GM19193 (cell line): ENCODE measurements around the gene OR10Z1.

ENCODE experiments used
- POLR2A ChIP-seq: IDR thresholded peaks from 4 replicates; pipeline ENCODE4 v1.6.1; 2011; ENCODE audit not compliant: insufficient read depth, insufficient read length; ENCODE audit errors: extremely low read depth

Gene OR10Z1, protein sequence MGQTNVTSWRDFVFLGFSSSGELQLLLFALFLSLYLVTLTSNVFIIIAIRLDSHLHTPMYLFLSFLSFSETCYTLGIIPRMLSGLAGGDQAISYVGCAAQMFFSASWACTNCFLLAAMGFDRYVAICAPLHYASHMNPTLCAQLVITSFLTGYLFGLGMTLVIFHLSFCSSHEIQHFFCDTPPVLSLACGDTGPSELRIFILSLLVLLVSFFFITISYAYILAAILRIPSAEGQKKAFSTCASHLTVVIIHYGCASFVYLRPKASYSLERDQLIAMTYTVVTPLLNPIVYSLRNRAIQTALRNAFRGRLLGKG

DNA sequence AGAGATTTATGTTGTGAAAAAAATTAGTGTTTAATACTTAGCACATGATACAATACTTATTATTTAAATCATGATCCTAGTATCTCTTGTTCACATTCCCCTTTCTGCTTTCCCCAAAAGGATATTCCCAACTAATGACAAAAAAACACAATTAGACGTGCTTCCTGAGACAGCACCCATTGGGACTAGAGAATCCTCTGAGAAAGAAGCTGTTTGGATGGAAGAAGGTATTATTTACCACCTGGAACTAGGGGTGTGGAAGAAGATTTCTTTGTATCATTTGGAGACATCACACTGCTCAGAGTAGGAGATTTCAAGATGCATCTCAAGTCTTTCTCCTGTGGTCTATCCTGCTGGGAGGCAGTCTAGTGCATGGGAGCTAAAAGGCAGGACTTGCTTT is at the start of gene OR10Z1:
TSS of gene OR10Z1 (plus strand) at position 301 of the 400 bp plus-strand sequence. CDS start 1,171 bp downstream, outside the sequence.
- no peak for TF ChIP-seq POLR2A

DNA sequence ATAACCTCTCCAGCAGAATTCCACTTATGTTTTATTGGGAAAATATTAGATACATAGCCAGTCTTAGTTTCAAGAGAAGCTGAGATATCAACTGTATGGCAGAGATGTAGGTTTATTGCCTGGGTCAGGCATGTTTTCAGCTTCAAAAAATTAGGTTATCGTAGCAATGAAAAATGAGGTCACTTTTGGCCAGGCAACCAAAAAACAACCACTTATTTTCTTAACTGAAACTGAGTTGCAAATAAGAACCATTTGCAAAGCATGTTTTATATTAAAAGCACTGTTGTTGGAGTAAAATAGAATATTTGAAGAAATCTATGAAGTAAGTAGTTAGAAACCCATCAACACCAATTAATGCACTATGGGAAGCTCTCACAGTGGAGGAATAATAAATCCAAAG is 45.4 kb upstream of the OR10Z1 start:
- no peak for TF ChIP-seq POLR2A

DNA sequence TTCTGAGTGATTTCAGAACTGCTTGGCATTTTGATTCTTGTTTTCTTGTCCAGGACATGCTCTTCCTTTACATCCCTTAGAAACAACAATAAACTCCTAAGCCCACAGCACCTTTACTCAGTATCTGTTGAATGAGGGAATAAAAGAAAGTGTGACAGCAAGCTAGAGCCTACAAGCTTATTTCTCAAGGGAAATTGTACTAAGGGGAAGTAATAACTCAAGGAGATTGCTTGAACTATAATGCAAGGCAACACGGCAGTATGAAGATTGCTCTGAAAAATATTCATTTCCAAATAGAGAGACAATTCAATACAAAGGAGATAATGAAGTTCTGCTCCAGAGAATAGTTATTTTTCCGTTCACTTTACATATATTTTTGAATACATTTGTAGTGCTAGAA is 41.2 kb upstream of the OR10Z1 start:
- TF ChIP-seq POLR2A, result no peak

DNA sequence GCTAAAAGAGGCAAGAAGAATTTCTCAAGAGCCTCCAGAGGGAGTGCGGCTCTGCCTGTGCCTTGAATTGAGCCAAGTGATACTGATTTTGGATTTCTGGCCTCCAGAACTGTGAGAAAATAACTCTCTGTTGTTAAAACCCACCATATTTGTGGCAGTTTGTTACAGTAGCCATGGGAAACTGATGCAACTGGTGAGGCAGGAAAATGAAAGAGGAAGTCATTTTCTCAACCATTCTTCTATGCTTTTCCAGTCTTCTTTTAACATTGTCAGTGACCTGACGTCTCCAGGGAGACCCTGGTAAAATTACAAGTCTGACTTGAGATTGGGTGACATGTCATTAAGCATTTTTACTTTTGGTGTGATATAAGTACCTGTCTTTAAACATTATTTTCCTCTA is 40.5 kb upstream of the OR10Z1 start:
- TF ChIP-seq POLR2A, result no peak

DNA sequence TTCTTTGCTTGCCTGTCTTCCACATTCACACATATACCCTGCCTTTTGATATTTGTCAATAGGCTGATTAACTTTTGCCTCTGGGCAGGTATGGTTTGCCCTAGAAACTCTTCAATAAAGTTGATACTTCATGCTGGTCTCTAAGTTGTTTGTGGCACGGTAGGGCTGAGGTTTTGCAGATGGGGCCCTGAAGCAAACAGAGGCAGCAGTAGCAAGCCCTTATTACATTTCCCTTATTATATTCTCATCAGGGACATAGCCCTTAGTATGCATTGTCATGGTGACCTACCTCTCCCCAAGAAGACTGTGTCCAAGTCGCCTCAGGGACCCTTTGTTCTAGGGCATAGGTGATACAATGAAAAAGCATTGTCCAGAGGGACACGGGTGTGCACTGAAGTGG is 34.6 kb upstream of the OR10Z1 start, which contains the start of gene OR6P1:
TSS of gene OR6P1 (minus strand) at position 101 of the 400 bp plus-strand sequence. CDS start 6,976 bp downstream, outside the sequence.
- TF ChIP-seq POLR2A, result no peak

DNA sequence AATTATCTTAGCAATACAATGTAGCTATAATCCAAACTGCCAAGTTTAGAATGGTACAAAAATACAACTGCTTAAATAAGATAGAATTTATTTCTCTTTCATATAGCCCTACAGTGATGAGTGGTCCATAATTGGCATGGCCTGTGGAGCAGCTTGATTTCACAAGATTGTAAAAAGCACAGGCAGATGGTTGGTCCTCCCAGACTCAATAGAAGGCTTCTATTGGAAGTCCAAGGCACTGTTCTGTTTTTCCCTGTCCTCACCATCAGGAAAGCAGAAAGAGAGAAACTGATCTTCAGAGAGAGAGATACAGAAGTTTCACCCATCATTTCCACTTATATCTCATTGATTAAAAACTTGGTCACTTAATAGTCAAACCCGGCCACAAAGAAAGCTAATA is 32.8 kb upstream of the OR10Z1 start:
- no peak for TF ChIP-seq POLR2A

DNA sequence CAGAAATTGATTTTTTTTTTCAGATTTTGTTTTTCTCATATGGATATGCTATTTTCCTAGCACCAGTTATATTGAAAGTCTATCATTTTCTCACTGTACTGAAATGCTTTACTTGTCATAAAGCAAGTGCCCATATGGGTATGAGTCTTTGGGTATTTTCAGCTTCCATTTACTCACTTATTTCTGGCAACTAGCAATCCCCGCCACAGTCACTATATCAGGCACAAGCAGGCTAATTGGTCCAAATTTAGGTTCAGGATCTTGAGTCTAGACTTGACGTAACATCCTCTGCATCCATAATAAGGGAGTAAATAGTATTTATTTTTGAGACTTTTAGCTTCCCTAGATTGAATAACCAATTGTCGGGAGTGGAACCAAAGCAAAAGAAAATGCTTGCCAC is 27.5 kb upstream of the OR10Z1 start:
- TF ChIP-seq POLR2A, result no peak

DNA sequence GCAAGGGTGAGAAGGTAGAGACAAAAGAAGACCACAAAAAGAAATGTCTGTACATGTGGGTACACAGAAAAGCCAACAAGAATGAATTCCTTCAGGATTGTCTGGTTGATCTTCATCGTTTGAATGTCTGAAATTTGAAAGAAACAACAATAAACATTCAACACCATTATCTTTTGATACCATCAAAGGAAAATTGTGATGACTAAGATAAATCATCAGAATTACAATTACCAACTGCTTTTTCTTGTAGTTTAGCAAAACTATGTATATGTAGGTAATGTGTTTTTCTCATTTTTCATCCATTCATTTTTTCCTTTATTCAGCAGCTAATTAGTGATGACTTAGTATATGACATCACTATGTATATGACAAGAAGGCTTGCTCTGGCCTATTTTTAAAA is 25.3 kb upstream of the OR10Z1 start, which contains the start of gene OR10X1:
TSS of gene OR10X1 (minus strand) at position 167 of the 400 bp plus-strand sequence. CDS start at position 167, 0 bp downstream.
- no peak for TF ChIP-seq POLR2A

DNA sequence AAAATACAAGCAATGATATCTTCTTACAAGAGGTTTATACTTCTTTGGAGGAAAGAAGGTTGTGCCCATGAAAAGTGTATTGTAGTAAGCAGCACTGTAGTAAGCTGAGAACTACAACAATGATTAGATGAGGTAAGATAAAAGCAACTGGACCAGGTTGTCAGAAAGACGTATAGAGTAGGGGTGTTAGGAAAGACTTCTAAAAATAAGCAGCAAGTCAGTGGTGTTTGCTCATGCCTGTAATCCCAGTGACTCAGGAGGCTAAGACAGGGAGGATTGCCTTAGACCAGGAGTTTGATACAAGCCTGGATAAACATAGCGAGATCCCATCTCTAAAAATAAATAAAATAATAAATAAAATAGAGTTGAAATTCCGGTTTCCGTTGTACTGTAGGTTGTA is 21.1 kb upstream of the OR10Z1 start:
- TF ChIP-seq POLR2A, result no peak

DNA sequence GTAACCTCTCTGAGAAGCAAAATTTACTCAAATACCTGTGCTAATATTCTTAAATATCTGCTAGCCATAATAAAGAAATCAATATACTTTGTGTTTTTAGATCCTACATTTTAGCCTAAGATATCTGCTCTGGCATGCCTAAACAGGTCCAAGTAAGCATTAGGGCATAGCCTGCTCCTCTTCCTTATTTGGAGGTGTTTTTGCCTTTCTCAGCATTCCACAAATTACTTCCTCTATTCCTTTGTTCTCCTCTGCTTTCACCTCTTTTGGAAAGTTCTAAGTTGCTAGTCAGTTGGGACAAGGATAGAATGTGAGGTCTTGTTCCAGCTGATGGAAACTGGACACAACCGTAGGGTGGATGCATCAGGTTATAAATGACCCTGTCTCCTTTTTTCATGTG is 18.1 kb upstream of the OR10Z1 start:
- TF ChIP-seq POLR2A, result no peak

DNA sequence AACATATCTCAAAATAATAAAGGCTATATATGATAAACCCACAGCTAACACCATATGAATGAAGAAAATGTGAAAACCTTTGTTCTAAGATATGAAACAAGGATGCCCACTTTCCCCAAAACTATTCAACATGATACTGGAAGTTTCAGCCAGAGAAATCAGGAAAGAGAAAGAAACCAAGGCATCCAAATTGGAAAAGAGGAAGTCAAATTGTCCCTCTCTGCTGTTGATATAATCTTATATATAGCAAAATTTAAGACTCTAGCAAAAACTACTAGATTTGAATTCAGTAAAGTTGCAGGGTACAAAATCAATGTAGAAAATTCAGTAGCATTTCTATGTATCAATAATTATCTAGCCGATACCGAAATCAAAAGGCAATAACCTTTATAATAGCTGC is 4.3 kb upstream of the OR10Z1 start:
- no peak for TF ChIP-seq POLR2A

DNA sequence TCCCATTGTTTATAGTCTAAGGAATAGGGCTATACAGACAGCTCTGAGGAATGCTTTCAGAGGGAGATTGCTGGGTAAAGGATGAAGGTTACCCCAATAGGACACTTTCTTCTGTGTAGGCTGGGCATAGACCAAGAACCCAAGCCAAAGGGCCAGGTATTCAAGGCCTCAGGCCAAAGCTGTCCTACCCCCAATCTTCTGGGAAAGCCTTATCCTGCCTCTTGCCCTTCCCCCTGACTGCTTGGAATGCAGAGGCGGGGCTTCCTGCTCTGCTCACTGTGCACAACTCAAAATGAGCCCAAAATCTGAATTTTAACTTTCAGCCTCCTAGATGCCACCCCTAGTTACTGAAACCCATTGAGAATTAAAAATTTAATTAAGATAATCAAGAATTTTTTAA is 2.2 kb downstream of the OR10Z1 start:
- TF ChIP-seq POLR2A, result no peak

DNA sequence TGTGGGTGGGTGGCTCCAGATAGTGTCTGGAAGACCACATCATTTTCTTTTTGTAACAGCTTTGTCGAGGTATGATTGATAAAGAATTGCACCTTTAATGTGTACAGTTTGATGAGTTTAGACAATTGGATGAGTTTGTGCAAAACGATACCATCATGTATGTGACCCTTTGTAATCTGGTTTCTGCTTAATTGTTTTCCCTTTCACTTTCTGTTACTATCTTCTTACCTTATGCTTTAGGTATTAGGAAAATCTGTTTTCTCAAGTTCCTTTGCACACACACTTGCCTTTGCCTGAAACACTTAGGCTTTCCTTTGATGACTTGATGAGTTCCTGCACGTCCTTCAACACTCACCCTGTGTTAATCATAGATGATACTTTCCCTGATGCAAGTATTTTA is 6.8 kb downstream of the OR10Z1 start:
- TF ChIP-seq POLR2A, result no peak

DNA sequence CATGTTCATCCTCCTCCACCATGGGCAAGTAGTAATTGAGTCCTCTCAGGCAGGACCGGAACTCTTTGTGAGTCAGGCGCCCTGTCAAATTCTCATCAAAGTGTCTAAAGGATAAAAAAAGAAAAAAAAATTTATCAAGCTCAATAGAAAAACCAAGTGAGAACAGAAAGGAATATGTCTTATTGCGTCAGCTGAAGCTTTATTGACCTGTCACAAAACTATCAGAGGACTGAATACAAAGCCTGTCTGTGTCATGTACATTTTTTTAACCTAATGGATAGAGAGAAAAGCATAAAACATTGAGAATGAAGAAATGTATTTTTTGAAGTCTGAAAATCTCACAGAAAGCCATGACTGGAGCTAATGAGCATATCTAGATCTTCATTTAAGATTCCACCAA is 8.7 kb downstream of the OR10Z1 start:
- TF ChIP-seq POLR2A, result no peak

DNA sequence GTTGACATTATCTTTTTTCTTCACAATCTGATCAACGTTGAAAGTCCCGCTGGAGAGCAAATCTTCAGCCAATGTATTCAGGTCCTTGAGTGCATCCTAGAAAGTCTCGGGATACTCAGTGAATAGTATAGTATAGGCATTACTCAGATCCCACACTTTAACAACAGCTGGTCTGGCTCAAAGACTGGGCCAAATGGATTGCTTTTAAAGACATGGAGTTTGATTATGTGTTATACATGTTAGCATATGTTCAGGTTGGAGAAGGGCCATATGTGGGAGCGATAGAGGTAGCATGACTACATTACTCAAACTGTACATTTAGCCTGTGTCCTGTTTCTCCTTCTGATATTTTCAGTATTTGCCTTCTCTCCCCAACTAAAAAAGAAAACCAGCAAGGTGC is 33.1 kb downstream of the OR10Z1 start:
- TF ChIP-seq POLR2A, result no peak

DNA sequence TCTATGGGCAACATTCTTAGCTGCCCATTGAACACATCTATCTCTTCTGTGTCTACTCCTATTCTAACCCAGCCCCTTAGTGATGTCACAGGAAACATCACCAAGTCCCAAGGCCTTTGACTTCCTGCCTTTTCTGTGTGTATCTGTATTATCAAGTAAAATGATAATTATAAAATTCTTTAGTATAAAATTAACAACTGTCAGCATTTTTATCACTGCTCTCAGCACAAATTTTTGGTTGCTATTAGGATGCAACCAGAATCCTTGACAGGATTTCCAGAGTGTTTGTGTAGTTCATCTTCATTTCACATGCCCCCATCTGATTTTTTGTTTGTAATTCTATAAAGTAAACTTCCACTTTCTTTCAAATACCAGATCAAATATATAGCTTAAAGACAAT is 33.8 kb downstream of the OR10Z1 start:
- TF ChIP-seq POLR2A, result no peak

DNA sequence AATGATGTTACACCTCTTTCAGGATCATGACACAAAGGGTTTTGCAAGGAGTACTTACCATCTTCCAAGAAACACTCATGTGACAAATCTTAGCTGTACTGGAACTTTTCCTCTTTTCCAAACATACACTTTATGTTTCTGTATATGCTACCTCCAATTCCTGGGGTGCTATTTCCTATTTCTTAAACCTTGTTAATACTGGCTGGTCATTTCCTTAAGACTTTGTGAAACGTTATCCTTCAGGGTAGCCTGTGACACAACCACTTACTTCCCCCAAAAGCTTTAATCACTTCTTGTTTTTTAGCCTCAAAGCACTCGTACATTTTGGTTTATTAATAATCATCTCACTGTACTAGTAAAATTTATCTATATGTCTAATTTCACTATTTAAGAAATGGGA is 39.4 kb downstream of the OR10Z1 start:
- no peak for TF ChIP-seq POLR2A
